ENCODE results near the gene ZNF334.

Gene ZNF334

GRCh38 chr20:46520976-46521579 lies 7.7 kb upstream of the ZNF334 start:
- H3K9me3 ChIP-seq (ENCODE audit: control insufficient read depth in 1 of 2, low read length in 2 of 2), result no peaks in the 10 kb centered on the region
- H3K4me1 ChIP-seq (ENCODE audit: control insufficient read depth in 1 of 2, insufficient read depth in 2 of 2, low read length in 2 of 2), result no peaks in the 10 kb centered on the region
- no peaks in the 10 kb centered on the region for H3K36me3 ChIP-seq (ENCODE audit: control insufficient read depth in 1 of 2, insufficient read depth in 2 of 2, low read length in 2 of 2)
- no peak overlapping the region for H3K9ac ChIP-seq (ENCODE audit: low read depth in 1 of 2, low read length in 2 of 2)
- H3K4me3 ChIP-seq (ENCODE audit: low read depth in 1 of 2, low read length in 2 of 2), result no peak overlapping the region
- H3K27ac ChIP-seq (ENCODE audit: low read depth, low read length), result no peak overlapping the region
- H3K27me3 ChIP-seq (ENCODE audit: control insufficient read depth in 1 of 2, insufficient read depth in 2 of 2, low read length in 2 of 2), result no peaks in the 10 kb centered on the region

DNA sequence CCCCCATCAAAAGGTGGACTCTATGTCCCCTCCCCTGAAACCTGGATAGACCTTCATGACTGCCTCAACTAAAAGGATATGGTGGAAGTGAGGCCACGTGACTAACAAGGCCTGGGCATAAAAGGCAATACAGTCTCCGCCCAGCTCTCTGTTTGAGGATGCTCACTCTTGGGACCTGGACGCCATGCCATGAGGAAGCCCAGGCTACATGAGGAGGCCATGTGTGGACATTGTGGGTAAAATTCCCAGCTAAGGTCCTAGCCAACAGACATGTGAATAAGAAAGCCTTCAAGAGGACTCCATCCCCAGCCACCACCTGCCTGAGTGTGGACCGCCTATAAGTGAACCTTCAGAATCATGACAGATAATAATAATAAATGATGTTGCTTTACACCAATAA lies 7.2 kb upstream of the ZNF334 start:
- Histone ChIP-seq H3K9ac (ENCODE audit: low read depth in 1 of 2, low read length in 2 of 2) (no peak overlapping the region), H3K4me3 (ENCODE audit: low read depth in 1 of 2, low read length in 2 of 2) (no peak overlapping the region), H3K9me3 (ENCODE audit: control insufficient read depth in 1 of 2, low read length in 2 of 2) (no peaks in the 10 kb centered on the region), H3K4me1 (ENCODE audit: control insufficient read depth in 1 of 2, insufficient read depth in 2 of 2, low read length in 2 of 2) (no peaks in the 10 kb centered on the region), H3K27ac (ENCODE audit: low read depth, low read length) (no peak overlapping the region), H3K36me3 (ENCODE audit: control insufficient read depth in 1 of 2, insufficient read depth in 2 of 2, low read length in 2 of 2) (no peaks in the 10 kb centered on the region), H3K27me3 (ENCODE audit: control insufficient read depth in 1 of 2, insufficient read depth in 2 of 2, low read length in 2 of 2) (no peaks in the 10 kb centered on the region)

- H3K9me3 ChIP-seq (ENCODE audit: control insufficient read depth in 1 of 2, low read length in 2 of 2), result no peaks in the 10 kb centered on the region
- H3K27me3 ChIP-seq (ENCODE audit: control insufficient read depth in 1 of 2, insufficient read depth in 2 of 2, low read length in 2 of 2), result no peaks in the 10 kb centered on the region
- H3K4me3 ChIP-seq (ENCODE audit: low read depth in 1 of 2, low read length in 2 of 2), result no peak overlapping the region
- no peaks in the 10 kb centered on the region for H3K36me3 ChIP-seq (ENCODE audit: control insufficient read depth in 1 of 2, insufficient read depth in 2 of 2, low read length in 2 of 2)
- H3K9ac ChIP-seq (ENCODE audit: low read depth in 1 of 2, low read length in 2 of 2), result no peak overlapping the region
- H3K27ac ChIP-seq (ENCODE audit: low read depth, low read length), result no peak overlapping the region
- no peaks in the 10 kb centered on the region for H3K4me1 ChIP-seq (ENCODE audit: control insufficient read depth in 1 of 2, insufficient read depth in 2 of 2, low read length in 2 of 2)
Observed at GRCh38 chr20:46519471-46520068, 6.2 kb upstream of the ZNF334 start.

DNA sequence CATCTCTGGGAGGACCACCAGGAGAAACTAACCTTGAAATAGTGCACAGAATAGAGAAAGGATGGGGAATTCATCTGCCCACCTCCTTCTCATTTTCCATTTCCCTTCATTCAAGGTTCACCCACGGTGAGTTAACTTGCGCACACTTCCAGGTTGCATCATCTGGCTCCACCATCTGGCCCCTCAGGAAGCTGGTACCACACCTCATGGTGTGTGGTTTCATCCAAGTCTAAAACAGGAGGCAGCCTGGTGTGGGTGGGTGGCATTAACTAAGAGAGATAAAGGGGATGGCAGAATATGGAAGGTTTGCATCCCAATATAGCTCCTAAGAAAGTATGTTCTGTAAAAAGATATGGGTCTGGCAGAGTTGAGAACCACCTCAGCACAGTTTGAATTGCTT lies 3.8 kb downstream of the ZNF334 start:
- no peaks in the 10 kb centered on the region for H3K9me3 ChIP-seq (ENCODE audit: control insufficient read depth in 1 of 2, low read length in 2 of 2)
- no peak overlapping the region for H3K27ac ChIP-seq (ENCODE audit: low read depth, low read length)
- peaks cover 0 to 4% of the 10 kb centered on the region in 2 donors for H3K36me3 ChIP-seq (ENCODE audit: control insufficient read depth in 1 of 2, insufficient read depth in 2 of 2, low read length in 2 of 2)
- peaks cover 0 to 2% of the 10 kb centered on the region in 2 donors for H3K27me3 ChIP-seq (ENCODE audit: control insufficient read depth in 1 of 2, insufficient read depth in 2 of 2, low read length in 2 of 2)
- peaks cover 4 to 6% of the 10 kb centered on the region in 2 donors for H3K4me1 ChIP-seq (ENCODE audit: control insufficient read depth in 1 of 2, insufficient read depth in 2 of 2, low read length in 2 of 2)
- H3K9ac ChIP-seq (ENCODE audit: low read depth in 1 of 2, low read length in 2 of 2), result no peak overlapping the region
- no peak overlapping the region for H3K4me3 ChIP-seq (ENCODE audit: low read depth in 1 of 2, low read length in 2 of 2)

GRCh38 chr20:46507760-46508407 lies 5.5 kb downstream of the ZNF334 start:
- Histone ChIP-seq H3K9ac (ENCODE audit: low read depth in 1 of 2, low read length in 2 of 2) (no peak overlapping the region), H3K27me3 (ENCODE audit: control insufficient read depth in 1 of 2, insufficient read depth in 2 of 2, low read length in 2 of 2) (no peaks in the 10 kb centered on the region), H3K4me1 (ENCODE audit: control insufficient read depth in 1 of 2, insufficient read depth in 2 of 2, low read length in 2 of 2) (no peaks in the 10 kb centered on the region), H3K9me3 (ENCODE audit: control insufficient read depth in 1 of 2, low read length in 2 of 2) (peaks cover 2 to 14% of the 10 kb centered on the region in 2 donors), H3K36me3 (ENCODE audit: control insufficient read depth in 1 of 2, insufficient read depth in 2 of 2, low read length in 2 of 2) (peaks cover 0 to 8% of the 10 kb centered on the region in 2 donors), H3K4me3 (ENCODE audit: low read depth in 1 of 2, low read length in 2 of 2) (no peak overlapping the region), H3K27ac (ENCODE audit: low read depth, low read length) (no peak overlapping the region)

- H3K4me1 ChIP-seq (ENCODE audit: control insufficient read depth in 1 of 2, insufficient read depth in 2 of 2, low read length in 2 of 2), result no peaks in the 10 kb centered on the region
Observed at GRCh38 chr20:46505506-46505905, 7.9 kb downstream of the ZNF334 start.

GRCh38 chr20:46501961-46502360 lies 11.4 kb downstream of the ZNF334 start:
- Histone ChIP-seq H3K4me1 (ENCODE audit: control insufficient read depth in 1 of 2, insufficient read depth in 2 of 2, low read length in 2 of 2) (no peaks in the 10 kb centered on the region), H3K9ac (ENCODE audit: low read depth in 1 of 2, low read length in 2 of 2) (no peak overlapping the region), H3K27me3 (ENCODE audit: control insufficient read depth in 1 of 2, insufficient read depth in 2 of 2, low read length in 2 of 2) (no peaks in the 10 kb centered on the region), H3K36me3 (ENCODE audit: control insufficient read depth in 1 of 2, insufficient read depth in 2 of 2, low read length in 2 of 2) (peaks cover 0 to 5% of the 10 kb centered on the region in 2 donors), H3K27ac (ENCODE audit: low read depth, low read length) (no peak overlapping the region), H3K9me3 (ENCODE audit: control insufficient read depth in 1 of 2, low read length in 2 of 2) (peaks cover 24 to 54% of the 10 kb centered on the region in 2 donors), H3K4me3 (ENCODE audit: low read depth in 1 of 2, low read length in 2 of 2) (no peak overlapping the region)

More at GRCh38 chr20:46505506-46505905, 7.9 kb downstream of the ZNF334 start:
- Histone ChIP-seq H3K27ac (ENCODE audit: low read depth, low read length) (no peak overlapping the region), H3K9ac (ENCODE audit: low read depth in 1 of 2, low read length in 2 of 2) (no peak overlapping the region), H3K27me3 (ENCODE audit: control insufficient read depth in 1 of 2, insufficient read depth in 2 of 2, low read length in 2 of 2) (no peaks in the 10 kb centered on the region), H3K4me3 (ENCODE audit: low read depth in 1 of 2, low read length in 2 of 2) (no peak overlapping the region), H3K36me3 (ENCODE audit: control insufficient read depth in 1 of 2, insufficient read depth in 2 of 2, low read length in 2 of 2) (peaks cover 0 to 8% of the 10 kb centered on the region in 2 donors), H3K9me3 (ENCODE audit: control insufficient read depth in 1 of 2, low read length in 2 of 2) (peaks cover 20 to 37% of the 10 kb centered on the region in 2 donors)

- Histone ChIP-seq H3K4me3 (ENCODE audit: low read depth in 1 of 2, low read length in 2 of 2) (no peak overlapping the region), H3K36me3 (ENCODE audit: control insufficient read depth in 1 of 2, insufficient read depth in 2 of 2, low read length in 2 of 2) (peaks cover 0 to 5% of the 10 kb centered on the region in 2 donors), H3K9ac (ENCODE audit: low read depth in 1 of 2, low read length in 2 of 2) (no peak overlapping the region), H3K27ac (ENCODE audit: low read depth, low read length) (no peak overlapping the region), H3K4me1 (ENCODE audit: control insufficient read depth in 1 of 2, insufficient read depth in 2 of 2, low read length in 2 of 2) (no peaks in the 10 kb centered on the region), H3K9me3 (ENCODE audit: control insufficient read depth in 1 of 2, low read length in 2 of 2) (peaks cover 24 to 56% of the 10 kb centered on the region in 2 donors), H3K27me3 (ENCODE audit: control insufficient read depth in 1 of 2, insufficient read depth in 2 of 2, low read length in 2 of 2) (no peaks in the 10 kb centered on the region)
Observed at GRCh38 chr20:46501337-46501942, 11.9 kb downstream of the ZNF334 start.

DNA sequence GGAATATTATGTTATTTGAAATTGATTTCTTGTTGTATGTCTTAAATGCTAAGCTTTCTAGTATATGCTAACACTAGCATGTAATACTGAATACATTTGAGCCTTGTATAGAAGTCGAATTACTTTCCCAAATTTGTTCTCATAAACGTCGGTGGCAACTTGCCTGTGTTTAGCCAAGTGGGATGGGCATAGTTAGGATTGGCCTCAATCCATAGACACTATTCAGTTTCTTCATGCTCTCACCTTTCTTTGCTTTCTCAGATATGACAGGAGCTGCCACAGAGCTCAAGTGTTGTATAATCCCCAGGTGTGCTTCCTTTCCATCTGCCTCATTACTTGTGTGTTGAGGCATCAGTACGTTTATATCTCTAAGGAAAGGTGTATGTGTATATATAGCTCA lies 19.3 kb downstream of the ZNF334 start:
- Histone ChIP-seq H3K9me3 (ENCODE audit: control insufficient read depth in 1 of 2, low read length in 2 of 2) (peaks cover 0 to 11% of the 10 kb centered on the region in 2 donors), H3K27ac (ENCODE audit: low read depth, low read length) (no peak overlapping the region), H3K9ac (ENCODE audit: low read depth in 1 of 2, low read length in 2 of 2) (no peak overlapping the region), H3K4me3 (ENCODE audit: low read depth in 1 of 2, low read length in 2 of 2) (no peak overlapping the region), H3K4me1 (ENCODE audit: control insufficient read depth in 1 of 2, insufficient read depth in 2 of 2, low read length in 2 of 2) (no peaks in the 10 kb centered on the region), H3K27me3 (ENCODE audit: control insufficient read depth in 1 of 2, insufficient read depth in 2 of 2, low read length in 2 of 2) (peaks cover 0 to 6% of the 10 kb centered on the region in 2 donors), H3K36me3 (ENCODE audit: control insufficient read depth in 1 of 2, insufficient read depth in 2 of 2, low read length in 2 of 2) (no peaks in the 10 kb centered on the region)

- H3K4me3 ChIP-seq (ENCODE audit: low read depth in 1 of 2, low read length in 2 of 2), result no peak overlapping the region
- H3K36me3 ChIP-seq (ENCODE audit: control insufficient read depth in 1 of 2, insufficient read depth in 2 of 2, low read length in 2 of 2), result no peaks in the 10 kb centered on the region
- no peaks in the 10 kb centered on the region for H3K4me1 ChIP-seq (ENCODE audit: control insufficient read depth in 1 of 2, insufficient read depth in 2 of 2, low read length in 2 of 2)
- H3K27me3 ChIP-seq (ENCODE audit: control insufficient read depth in 1 of 2, insufficient read depth in 2 of 2, low read length in 2 of 2), result peaks cover 3 to 6% of the 10 kb centered on the region in 2 donors
- no peak overlapping the region for H3K9ac ChIP-seq (ENCODE audit: low read depth in 1 of 2, low read length in 2 of 2)
- peaks cover 0 to 1% of the 10 kb centered on the region in 2 donors for H3K9me3 ChIP-seq (ENCODE audit: control insufficient read depth in 1 of 2, low read length in 2 of 2)
- no peak overlapping the region for H3K27ac ChIP-seq (ENCODE audit: low read depth, low read length)
Observed at GRCh38 chr20:46491354-46491753, 22.0 kb downstream of the ZNF334 start.

Measured in duodenal mucosa (tissue), 2 donors.